GM11168 (cell line): ENCODE results near the gene CYBC1.

Source experiments
- in situ Hi-C: fragments of 300-500 bp; cut with MboI; formaldehyde crosslinking; loops from one replicate; pipeline ENCODE4 v1.12.0; 2022; ENCODE audit warnings: low sequenced_read_pairs; ENCODE audit not compliant: unreplicated experiment

CYBC1 gene

GRCh38 chr17:82450357-82451106 is at the start of gene CYBC1:
Gene CYBC1, minus strand, starts transcription at chr17:82450752. Its CDS starts 1,498 bp downstream, at chr17:82449254.
- in situ Hi-C loops = no loop called here

DNA sequence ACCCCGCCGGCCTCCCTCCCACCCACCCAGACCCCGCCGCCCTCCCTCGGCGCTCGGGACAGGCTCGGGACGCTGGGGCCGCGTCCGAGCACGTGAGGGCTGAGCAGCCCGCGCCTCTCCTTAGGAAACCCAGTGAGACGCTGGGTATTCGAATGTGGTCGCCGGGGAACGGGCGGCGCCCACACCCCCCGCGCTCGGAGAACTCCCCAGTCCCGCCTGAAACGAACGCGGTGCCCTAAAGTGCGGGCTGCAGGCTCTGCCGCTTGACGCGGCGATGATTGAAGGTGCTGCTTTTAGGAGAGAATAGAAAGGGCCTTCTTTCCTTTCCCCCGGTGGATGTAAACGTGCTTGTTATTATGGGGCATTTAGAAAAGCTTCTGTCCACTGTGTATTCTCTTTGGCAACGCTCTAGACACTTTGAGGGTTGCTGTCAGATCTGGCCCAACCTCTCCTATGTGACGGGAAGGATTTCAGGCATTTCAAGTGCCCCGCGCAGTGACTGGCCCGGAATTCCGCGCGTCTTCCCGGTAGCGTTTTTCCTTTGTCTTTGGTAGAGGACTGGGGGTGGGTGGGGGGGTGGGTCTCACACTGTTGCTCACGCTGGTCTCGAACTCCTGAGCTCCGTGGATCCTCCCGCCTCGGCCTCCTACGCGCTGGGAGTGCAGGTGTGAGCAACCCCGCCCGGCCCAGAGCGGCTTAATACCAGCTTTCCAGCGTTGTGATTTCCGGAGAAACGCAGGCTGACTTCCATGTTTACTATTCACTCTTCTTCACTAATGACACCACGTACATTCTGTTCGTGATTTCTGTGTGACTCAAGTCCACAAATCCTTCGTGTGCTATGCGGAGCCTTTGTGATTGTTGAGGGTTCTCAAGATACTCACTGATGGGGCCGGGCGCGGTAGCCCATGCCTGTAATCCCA is 47.2 kb upstream of the CYBC1 start:
- in situ Hi-C loops = no loop called here

- in situ Hi-C loops = no loop called here
These were observed 46.2 kb upstream of the CYBC1 start for GRCh38 chr17:82496529-82497434.

- in situ Hi-C loops = no loop called here
These were observed 45.4 kb upstream of the CYBC1 start for GRCh38 chr17:82495844-82496528.

GRCh38 chr17:82494236-82495055 is 43.9 kb upstream of the CYBC1 start:
- in situ Hi-C loops = no loop called here

GRCh38 chr17:82493226-82493781 is 42.8 kb upstream of the CYBC1 start:
- in situ Hi-C loops = no loop called here

GRCh38 chr17:82492643-82493225 is 42.2 kb upstream of the CYBC1 start:
- in situ Hi-C loops = no loop called here

- in situ Hi-C loops = no loop called here
These were observed 41.0 kb upstream of the CYBC1 start for GRCh38 chr17:82491533-82491932.

- in situ Hi-C loops = no loop called here
These were observed 40.6 kb upstream of the CYBC1 start for GRCh38 chr17:82491196-82491530.

GRCh38 chr17:82490512-82491195 is 40.1 kb upstream of the CYBC1 start:
- in situ Hi-C loops = no loop called here

- in situ Hi-C loops = no loop called here
These were observed 39.4 kb upstream of the CYBC1 start for GRCh38 chr17:82489851-82490511.

GRCh38 chr17:82489117-82489516 is 38.6 kb upstream of the CYBC1 start:
- in situ Hi-C loops = no loop called here

DNA sequence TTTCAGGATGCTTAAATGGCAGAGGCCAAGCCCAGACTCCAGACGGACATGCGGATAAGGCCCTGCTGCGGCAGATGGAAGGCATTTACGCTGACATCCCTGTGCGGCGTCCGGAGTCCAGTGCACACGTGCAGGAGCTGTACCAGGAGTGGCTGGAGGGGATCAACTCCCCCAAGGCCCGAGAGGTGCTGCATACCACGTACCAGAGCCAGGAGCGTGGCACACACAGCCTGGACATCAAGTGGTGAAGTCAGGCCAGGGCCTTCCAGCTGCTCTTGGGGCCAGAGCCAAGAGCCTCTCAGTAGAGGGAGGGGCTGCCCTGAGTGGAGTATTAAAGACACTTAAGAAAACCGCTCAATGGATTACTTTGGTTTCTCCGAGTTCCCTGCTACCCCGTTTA is 37.4 kb upstream of the CYBC1 start:
- in situ Hi-C loops = no loop called here

DNA sequence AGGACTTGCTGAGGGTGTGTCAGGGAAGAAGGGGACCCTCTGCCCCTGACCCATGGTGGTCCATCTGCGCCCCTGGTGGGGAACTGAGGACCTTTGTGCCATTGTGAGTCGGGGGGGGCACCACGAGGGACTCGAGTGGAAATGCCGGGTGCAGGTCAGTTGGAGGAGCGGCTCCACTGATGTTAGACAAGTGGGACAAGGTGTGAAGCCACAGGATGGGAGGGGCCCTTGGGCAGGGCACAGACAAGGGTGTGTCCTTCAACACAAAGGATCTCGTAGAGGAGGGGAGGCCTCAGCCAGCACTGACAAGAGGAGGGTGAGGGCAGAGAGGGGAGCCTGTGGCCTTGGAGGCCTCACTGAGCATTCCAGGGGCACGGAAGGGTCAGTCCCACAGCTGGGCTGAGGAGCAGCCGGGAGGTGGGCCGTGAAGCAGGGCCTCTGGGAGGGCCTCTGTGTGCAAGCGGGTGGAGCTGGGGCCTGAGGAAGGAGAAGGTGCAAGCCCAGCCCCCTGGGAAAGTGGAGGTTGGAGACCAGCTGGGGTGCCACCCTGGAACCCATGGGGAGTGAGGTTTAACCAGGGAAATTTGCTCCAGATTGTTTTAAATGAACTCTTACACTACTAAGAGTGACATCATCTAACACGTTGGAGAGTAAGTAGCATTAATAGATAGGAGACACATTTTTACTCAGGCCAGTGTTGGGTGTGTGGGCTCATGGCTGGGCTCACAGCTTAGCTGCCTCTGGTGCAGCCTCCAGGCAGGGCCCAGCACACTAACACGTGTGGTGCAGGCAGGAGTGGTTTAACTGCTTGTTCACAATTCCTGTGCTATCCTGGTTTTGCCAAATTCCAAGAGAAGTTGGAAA is 35.9 kb upstream of the CYBC1 start:
- in situ Hi-C loops = no loop called here

GRCh38 chr17:82483836-82484235 is 33.3 kb upstream of the CYBC1 start:
- in situ Hi-C loops = no loop called here

DNA sequence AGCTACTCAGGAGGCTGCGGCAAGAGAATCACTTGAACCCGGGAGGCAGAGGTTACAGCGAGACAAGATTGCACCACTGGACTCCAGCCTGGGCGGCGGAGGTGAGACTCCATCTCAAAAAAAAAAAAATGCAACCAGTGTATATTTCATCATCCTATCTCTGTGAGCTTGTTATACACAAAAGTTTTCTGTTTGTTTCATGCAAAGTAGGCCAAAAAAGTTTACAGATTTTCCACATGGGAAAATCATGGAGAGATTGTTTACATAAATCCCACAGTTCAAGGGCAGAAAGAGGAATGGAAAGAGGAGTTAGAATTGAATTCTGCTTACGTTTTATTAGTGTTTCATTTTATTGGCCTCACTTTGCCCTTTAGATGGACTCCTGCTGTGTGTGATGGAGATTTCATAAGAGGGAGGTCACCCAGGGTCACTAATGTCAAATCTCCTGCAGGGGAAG is 32.7 kb upstream of the CYBC1 start:
- in situ Hi-C loops = no loop called here
